ENCODE results near the gene TAC4. TPM values are rescaled to one million over a fixed set of nuclear protein-coding genes. Genes with fewer than 3 reads are reported as not detected.

The TAC4 gene
- total RNA-seq, 1 donor from 2014 or later: not detected

- Mint-ChIP-seq H3K4me3 (ENCODE audit: unreplicated experiment) (no peak overlapping the region), H3K27me3 (ENCODE audit: unreplicated experiment) (peaks cover 8% of the 10 kb centered on the region), H3K27ac (ENCODE audit: unreplicated experiment) (no peak overlapping the region), H3K36me3 (ENCODE audit: low read depth, unreplicated experiment) (no peaks in the 10 kb centered on the region), H3K4me1 (ENCODE audit: unreplicated experiment) (peaks cover 11% of the 10 kb centered on the region), H3K9me3 (ENCODE audit: unreplicated experiment) (no peaks in the 10 kb centered on the region)
- no peak for DNase-seq (ENCODE audit: low spot score)
- no peak for TF ChIP-seq CTCF (IDR thresholded peaks at IDR 0.05; ENCODE audit: unreplicated experiment)
Observed at GRCh38 chr17:49873926-49874325, 26.1 kb upstream of the TAC4 start.

DNA sequence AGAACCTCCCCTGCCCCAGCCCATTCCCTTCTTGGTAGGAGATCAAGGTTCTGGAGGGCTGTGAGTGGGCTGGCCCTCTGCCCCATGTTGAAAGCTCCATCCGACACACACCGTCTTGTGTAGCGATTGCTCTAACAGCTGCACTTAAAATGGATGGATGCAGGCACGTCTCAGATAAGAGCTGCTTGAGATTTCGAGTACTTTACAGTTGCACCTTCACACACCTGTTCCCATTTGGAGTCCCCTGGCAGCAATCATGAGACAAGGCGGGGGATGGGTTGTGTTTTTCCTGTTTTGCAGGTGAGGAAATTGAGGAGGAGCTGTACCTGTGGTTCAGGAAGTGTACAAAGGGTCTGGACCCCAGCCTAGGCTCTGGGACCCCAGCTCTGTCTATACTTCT is 25.6 kb upstream of the TAC4 start:
- Mint-ChIP-seq H3K27me3 (ENCODE audit: unreplicated experiment) (peaks cover 8% of the 10 kb centered on the region), H3K36me3 (ENCODE audit: low read depth, unreplicated experiment) (peaks cover 4% of the 10 kb centered on the region), H3K27ac (ENCODE audit: unreplicated experiment) (no peak overlapping the region), H3K4me1 (ENCODE audit: unreplicated experiment) (peaks cover 11% of the 10 kb centered on the region), H3K9me3 (ENCODE audit: unreplicated experiment) (no peaks in the 10 kb centered on the region), H3K4me3 (ENCODE audit: unreplicated experiment) (no peak overlapping the region)
- TF ChIP-seq CTCF (IDR thresholded peaks at IDR 0.05; ENCODE audit: unreplicated experiment): no peak
- DNase-seq (ENCODE audit: low spot score): no peak

- Mint-ChIP-seq H3K36me3 (ENCODE audit: low read depth, unreplicated experiment) (peaks cover 4% of the 10 kb centered on the region), H3K9me3 (ENCODE audit: unreplicated experiment) (no peaks in the 10 kb centered on the region), H3K27me3 (ENCODE audit: unreplicated experiment) (peaks cover 7% of the 10 kb centered on the region), H3K4me3 (ENCODE audit: unreplicated experiment) (no peak overlapping the region), H3K4me1 (ENCODE audit: unreplicated experiment) (peaks cover 11% of the 10 kb centered on the region), H3K27ac (ENCODE audit: unreplicated experiment) (no peak overlapping the region)
- no peak for TF ChIP-seq CTCF (IDR thresholded peaks at IDR 0.05; ENCODE audit: unreplicated experiment)
- no peak for DNase-seq (ENCODE audit: low spot score)
Observed at GRCh38 chr17:49872754-49873377, 25.0 kb upstream of the TAC4 start.

DNA sequence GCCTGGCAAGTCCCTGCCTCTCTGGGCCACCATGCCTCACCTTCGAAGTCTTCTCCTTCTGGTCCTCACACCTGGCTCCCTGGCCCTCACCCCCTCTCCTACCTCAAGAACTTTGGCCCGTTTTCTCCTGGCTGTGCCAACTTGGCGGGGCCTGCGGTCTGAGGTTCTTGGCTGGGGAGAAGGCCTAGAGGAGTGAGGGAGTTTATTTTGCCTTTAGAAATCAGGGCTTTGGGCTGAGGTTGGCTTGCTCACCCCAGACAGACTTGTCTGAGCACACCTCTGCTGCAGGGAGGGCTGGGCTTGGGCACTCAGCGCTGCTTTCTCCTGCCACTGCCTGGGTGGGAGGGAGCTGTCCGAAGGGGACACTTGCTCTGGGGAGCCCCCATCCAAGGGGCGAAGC is 23.3 kb upstream of the TAC4 start:
- no peak for TF ChIP-seq CTCF (IDR thresholded peaks at IDR 0.05; ENCODE audit: unreplicated experiment)
- Mint-ChIP-seq H3K4me1 (ENCODE audit: unreplicated experiment) (peaks cover 11% of the 10 kb centered on the region), H3K27ac (ENCODE audit: unreplicated experiment) (no peak overlapping the region), H3K9me3 (ENCODE audit: unreplicated experiment) (no peaks in the 10 kb centered on the region), H3K27me3 (ENCODE audit: unreplicated experiment) (peaks cover 14% of the 10 kb centered on the region), H3K36me3 (ENCODE audit: low read depth, unreplicated experiment) (peaks cover 4% of the 10 kb centered on the region), H3K4me3 (ENCODE audit: unreplicated experiment) (no peak overlapping the region)
- no peak for DNase-seq (ENCODE audit: low spot score)

DNA sequence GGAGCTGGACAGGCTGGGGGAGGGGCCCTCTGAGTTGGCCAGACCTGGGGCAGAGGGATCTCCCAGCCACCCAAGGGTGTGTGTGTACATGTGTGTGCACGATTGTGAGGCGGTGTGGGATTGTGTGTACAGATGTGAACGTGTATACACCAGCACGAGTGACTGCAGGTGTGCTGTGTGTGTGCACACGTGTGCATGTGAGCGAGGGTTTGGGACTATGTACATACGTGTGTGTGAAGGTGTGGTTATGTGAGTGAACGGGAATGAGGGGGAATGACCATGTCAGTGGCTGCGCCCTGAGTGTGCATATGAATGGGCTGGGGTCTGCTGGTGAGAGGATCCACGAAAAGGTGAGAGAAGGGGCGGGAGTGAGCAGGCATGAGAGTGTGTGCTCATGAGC is 22.4 kb upstream of the TAC4 start:
- Mint-ChIP-seq H3K9me3 (ENCODE audit: unreplicated experiment) (no peaks in the 10 kb centered on the region), H3K4me3 (ENCODE audit: unreplicated experiment) (no peak overlapping the region), H3K27me3 (ENCODE audit: unreplicated experiment) (peaks cover 14% of the 10 kb centered on the region), H3K36me3 (ENCODE audit: low read depth, unreplicated experiment) (peaks cover 4% of the 10 kb centered on the region), H3K4me1 (ENCODE audit: unreplicated experiment) (peaks cover 15% of the 10 kb centered on the region), H3K27ac (ENCODE audit: unreplicated experiment) (no peak overlapping the region)
- no peak for DNase-seq (ENCODE audit: low spot score)
- no peak for TF ChIP-seq CTCF (IDR thresholded peaks at IDR 0.05; ENCODE audit: unreplicated experiment)
